Fibroblast of skin of right biceps (primary cell): ENCODE measurements around the gene B4GALT5.
"Not testable (repeated sequence)": the region's sequence is repeated elsewhere in the genome, so short reads cannot be mapped to it uniquely, and the experiment has no call there.

ENCODE experiments used
- DNase-seq: peaks from one replicate; pipeline ENCODE4 v3.0.0-alpha.2; 2013

B4GALT5 gene

DNA sequence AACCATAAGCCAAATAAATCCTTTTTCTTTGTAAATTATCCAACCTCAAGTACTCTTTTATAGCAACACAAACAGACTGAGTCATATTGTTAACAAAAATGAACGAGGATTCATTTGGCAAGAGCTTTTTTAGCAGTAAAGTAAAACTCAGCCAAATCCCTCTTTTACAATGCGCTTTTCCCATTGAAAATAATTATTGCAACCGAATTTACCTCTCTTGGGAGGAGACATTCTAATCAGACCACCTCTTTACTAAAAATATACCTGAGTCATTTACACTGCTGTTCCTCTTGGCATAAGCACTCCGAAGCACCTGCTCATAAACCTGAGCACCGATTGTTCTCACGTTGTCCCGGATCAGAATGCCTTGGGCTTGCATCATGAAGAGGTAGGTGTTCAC is 57.4 kb downstream of the B4GALT5 start:
- no peak for DNase-seq

DNA sequence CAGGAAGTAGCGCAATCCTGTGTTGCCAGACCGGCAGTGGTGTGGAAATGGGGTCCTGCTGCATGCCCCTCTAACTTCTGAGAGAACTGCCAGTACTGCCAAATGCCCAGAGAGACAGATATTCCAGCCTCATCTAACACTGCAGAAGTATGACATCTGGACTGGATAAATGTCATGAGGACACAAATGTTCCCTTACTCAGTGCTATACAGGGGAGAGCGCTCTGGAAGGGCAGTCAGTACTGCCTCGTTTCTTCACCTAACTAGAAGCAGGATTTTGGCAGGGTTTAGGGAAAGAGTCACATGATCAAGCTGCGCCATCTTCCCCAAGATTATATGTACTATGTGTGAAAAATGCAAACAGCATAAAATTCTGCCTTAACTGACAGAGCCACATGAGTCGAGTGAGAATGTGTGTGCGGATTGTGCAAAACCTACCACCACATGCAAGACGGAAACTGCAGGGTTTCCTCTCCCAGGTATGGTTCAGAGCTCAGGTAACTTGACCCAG is 59.7 kb downstream of the B4GALT5 start:
- DNase-seq: no peak

DNA sequence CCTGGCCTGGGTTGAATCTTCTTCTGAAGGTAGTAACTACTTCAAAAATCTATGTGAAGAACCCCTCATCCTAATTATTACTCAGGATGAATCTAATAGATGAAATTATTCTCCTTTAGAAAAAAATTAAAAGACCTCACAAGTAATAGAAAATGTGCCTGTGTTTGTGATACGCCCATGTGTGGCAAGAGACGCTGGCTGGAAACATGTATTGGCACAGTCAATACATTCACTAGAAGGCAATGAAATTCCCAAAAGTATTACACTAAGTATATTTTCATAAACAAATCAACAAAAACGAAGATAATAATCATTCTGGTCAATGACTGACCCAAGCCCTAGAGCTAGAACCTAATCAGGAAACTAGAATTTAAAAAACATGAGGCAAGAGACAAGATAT is 64.0 kb downstream of the B4GALT5 start:
- DNase-seq: no peak

DNA sequence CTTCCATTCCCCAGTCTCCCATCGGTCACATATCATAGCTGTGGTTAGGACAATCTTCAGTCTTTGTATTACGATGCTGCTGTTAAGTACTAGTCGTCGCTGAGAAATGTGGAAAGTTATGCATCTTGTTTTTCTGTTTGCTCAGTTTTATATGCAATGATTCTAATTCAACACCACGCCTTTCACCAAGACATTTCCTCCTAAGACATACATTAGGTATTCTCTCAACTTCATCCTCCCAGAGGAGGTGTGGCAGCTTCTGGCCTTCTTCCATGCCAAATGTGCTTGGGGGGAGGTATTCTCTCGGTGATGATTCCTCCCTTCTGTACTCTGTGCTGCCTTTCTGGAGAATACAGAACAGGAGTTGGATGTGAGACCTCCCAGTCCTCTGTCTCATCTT is 66.1 kb downstream of the B4GALT5 start:
- peak; percentile 78 for DNase-seq

DNA sequence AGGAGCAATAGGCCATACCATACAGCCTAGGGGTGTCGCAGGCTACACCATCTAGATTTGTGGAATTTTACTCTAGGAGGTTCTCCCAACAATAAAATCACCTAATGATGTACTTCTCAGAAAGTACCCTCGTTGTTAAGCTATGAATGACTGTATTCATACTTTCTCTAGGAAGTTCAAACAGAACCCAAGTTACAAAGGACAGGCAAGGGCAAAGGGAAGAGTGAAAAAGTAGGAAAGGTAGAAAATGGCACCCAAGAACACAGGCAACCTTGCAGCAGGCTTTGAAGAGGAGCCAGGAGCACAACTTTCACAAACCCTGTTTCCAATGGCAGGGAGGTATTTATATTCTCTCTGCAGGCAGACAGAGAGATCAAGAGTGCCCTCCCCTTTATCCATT is 67.2 kb downstream of the B4GALT5 start:
- no peak for DNase-seq

DNA sequence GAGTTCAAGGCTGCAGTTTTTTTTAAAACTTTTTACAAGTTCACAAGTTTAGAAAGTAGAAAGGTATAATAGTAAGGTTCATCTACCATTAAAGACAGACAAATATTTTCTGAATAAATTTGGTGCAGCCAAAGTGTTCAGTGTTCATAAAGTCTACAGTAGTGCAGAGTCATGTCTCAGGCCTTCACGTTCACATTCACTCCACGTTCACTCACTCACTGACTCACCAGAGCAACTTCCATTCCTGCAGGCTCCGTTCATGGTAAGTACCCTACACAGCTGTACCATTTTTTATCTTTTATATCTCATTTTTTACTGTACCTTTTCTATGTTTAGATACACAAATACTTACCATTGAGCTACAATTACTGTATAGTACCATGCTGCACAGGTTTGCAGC is 67.6 kb downstream of the B4GALT5 start:
- DNase-seq: peak; percentile 77

DNA sequence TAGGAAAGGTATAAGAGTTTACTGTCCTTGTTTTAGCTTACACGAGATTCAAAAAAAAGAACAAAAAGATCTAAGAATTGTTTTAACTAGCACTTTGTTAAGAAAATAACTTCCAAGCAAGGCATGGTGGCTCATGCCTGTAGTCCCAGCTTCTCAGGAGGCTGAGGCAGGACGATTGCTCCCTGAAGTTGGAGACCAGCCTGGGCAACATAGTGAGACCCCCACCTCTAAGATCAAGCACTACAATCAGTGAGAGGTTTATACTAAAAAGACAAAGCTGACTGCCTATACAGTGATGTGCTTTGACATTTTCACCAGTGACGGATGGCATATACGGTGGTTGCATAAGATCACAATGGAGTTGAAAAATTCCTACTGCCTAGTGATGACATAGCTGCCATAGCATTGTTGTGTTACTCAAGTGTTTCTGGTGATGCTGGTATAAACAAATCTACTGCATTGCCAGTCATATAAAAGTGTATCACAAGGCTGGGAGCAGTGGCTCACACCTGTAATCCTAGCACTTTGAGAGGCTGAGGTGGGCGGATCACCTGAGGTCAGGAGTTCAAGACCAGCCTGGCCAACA is 68.6 kb downstream of the B4GALT5 start:
- no peak for DNase-seq

DNA sequence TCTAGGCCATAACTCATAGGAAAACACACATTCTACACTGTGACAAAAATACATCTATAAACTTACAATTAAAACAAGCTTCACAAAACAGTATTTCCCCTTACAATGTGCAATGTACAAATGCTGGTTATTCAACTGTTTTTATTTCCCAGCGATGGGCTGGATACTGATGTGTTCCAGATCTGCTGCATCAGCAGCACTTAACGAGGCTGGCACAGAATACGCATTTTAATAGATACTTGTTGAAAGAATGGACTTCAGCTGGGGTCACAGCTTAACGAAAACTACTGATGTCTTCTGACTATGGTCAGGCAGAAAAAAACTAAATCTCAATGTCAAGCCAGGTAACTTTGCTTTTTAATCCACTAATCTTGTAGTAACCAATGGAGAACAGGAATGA is 70.9 kb downstream of the B4GALT5 start:
- no peak for DNase-seq

DNA sequence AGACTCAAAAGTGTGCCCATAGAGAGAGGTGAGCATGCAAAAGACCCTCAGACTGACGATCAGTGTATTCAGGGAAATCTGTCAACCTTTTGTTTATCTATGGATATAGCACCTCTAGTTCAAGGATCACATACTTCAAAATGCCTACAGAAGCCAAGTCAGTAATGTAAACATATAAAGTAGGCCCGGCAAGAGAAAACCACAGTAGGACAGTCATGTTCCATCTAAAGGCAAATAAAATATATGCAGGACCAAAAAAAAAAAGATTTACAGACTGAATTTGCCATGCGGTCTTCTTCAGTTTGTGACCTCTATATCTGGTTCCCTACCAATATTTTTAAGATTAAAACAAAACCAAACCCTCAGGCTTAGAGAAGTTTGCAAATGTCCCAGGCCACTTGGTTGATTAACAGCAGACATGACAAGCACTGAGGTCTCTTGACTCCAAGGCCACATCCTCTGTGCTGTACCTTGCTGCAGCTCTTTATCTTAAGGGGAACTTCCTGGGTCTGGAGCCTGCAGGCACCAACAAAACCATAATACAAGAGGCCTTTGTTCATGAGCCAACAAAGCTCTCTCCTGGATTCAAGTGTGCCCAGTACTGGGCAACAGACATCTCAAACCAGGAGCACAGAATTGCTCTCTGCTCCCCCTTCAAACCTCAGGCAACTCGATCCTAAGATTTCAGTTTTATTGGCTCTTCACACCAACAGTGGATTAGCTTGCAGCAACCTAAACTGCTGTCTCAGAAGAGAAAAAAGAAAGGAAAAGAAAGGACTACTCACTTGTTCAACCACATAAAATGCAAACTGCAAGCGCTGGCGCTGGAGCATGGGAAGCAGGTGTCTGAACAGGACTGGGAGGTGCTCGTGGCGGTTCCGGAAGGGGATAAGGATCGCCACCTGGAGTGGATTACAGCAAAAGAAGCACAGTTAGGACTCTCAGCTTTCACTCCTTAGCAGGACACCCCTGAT is 71.7 kb downstream of the B4GALT5 start:
- DNase-seq: no peak

DNA sequence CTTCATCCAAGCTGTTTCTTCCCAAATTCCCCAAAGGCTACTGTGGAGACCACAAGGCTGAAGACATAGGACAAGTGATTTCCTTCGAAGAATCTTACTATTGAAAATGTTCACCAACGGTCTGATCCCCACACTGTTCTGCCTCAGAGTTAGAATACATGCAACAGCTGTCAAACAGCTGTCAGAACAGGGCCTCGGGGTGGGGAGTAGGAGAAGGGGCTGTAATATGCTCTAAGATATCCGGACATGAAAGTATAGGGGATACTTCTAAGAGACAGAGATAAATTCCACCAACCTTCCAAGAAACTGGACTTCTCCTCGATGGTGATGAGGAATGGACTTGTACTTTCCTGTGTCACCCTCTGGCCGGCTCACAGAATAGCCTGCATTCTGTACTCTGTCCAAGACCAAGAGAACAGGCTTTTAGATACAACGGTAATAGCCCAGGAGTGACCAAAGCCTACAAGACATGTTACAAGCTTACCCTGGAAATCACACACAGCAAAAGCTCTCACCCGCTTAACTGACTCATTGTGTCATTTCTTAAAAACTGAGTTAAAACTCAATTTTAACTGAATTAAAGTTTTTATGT is 76.5 kb downstream of the B4GALT5 start:
- DNase-seq: no peak

DNA sequence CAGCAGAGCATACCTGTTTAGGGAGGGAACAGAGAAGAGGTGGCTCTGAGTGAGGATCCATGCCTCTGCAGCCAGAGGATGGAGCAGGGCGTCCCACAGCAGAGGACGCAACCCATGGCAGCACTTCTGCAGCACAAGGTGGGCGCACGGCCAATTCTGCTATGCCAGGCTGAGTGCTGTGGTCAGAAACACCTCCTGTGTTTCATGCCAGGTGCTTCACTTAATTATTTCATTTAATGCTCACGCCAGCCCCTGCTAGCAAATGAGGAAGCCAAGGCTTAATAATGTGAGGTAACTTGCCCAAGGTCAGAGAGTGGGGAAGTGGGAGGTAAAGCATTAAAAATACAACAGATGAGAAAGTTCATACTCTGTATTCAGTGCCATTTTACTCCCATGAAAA is 77.2 kb downstream of the B4GALT5 start:
- no peak for DNase-seq

DNA sequence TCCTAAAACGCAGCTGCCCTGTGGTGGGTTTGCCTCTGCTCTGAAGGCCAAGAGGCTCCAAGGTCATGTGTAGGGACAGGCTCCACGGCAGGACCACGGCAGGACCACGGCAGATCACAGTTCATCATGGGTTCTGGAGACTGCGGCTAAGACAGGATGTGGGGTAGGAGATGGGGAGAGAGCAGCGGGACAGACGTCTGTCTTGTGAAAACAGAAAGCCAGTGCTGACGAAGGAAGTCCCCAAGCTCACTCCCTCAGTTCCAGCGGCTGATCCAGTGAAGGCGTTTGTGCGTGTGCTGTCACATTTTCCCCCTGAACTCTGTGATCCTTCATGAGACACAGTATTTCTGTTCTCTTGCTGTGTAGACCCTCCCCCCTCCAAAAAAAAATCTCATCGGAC is 77.8 kb downstream of the B4GALT5 start:
- no peak for DNase-seq

DNA sequence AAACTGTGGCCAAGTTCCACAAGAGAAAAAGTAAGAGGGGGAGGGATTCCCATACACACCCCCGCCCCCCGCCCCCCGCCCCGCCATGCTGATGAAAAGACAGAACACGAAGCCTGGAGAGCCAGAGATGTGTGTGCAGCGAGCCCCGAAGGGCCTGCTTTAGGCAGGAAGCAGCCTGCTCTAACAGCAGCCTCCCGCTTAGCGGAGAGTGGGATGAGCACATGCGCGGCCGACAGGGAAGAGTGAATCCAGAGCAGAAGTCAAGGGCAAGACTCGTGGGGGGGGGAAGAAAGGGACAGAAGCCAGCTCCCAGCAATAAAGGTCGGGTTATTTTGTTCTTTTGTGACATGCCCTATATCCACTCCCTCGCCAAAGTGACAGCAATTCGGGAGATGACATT is 78.5 kb downstream of the B4GALT5 start:
- DNase-seq: peak; percentile 28

DNA sequence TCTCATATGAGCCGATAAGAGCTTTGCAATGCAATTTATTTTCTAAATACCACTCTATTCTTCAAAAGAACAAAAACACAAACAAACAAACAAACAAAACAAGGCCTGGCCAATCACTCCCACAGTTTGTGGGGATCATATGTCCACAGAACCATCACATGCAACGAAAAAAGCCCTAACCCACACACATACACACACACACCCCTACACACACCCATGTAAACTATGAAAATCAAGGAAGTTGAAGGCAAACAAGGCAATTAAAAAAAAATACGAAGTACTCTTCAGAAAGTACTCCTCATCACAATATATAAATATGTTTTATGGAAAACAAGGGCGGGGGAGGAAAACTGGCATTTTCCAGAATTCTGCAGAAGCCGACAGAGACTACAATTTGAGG is 79.6 kb downstream of the B4GALT5 start:
- no peak for DNase-seq

DNA sequence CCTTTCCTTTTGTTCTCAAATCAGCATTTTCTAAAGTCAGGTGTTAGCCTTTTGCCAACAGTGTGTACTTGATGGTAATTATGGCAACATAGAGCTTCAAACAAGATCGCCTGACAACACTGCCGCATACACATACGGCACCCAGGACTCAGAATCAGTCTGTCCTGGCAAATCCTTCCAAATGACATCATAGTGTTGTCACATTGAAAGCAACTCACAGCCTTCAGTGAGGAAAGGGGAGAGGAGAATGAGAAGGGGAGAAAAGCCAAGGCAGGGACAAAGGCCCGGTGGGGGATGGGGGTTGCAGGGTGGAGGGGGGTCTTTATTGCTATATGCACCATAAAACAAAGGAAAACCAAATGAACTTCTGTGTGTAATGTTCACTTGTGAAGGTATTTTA is 80.0 kb downstream of the B4GALT5 start:
- no peak for DNase-seq

DNA sequence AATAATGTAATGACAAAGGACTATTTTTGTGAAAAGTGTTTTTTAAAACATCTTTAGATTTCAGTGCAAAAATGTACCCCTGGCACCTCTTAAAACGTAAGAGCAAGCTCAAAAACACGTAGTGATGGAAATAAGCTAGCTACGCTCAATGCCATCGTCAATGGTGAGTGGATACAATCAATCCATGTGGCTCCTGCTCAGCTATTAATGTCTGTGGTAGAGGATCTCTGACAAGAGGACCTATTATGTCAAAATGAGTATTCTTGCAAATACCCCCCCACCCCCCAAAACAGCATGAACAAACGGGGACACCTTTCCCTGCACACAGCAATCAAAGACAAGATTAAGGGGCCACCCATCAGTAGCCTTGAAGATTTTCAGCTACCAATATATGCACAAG is 80.7 kb downstream of the B4GALT5 start:
- DNase-seq: no peak

DNA sequence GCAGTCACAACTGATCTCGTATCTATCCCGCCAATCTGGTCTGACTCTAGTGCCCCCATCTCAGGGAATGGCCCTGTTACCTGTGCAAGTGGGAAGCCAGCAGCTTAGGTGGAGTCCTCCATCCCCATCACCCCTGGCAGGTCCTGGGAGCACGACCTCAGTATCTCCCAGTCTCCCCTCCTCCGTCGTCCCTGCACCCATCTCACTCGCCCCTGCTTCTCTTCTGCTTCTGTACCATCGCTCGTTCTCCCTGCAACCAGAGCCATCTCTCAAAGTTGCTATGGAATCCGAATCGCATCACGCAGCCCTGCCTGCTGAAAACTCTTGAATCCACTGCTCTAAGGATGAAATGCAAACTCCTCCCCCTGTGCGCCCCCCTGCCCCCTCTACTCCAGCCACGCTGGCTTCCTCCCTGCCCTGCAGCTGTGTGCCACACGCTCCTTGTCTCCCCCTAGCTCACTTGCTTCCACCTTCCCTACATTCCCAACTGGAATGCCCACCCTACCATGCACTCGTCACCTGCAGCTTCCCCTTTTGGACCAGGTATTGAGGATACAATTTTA is 81.7 kb downstream of the B4GALT5 start:
- DNase-seq: no peak

DNA sequence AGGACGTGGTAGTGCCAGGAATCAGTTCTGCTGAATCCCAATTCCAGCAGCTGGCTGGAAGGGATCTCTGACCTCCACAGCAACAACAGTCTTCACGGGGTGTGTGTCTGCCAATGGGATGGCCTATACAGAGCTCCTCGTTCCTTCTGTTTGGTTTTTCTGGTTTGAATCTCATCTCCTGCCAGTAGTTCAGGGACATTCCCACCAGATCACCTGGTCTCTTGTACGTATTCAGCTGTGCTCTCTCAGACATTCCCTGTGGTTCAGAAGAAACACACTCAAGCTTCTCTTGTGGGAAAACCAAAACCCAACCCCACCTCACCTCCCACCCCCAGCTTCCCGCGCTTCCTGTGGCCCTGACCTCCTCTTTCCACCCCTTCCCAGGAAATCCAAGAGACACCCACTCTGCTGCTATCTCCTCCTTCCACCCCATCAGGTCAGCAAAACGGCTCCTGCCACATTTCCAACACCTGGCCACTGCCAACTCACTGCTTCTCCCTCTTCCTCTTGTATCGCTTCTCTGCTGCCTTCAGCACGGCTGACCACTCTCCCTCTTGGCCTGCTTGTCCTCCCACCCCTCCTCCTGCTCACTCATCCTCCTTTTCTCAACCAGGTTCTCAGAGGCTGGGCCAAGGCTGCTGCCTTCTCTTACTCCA is 82.5 kb downstream of the B4GALT5 start:
- DNase-seq: no peak

DNA sequence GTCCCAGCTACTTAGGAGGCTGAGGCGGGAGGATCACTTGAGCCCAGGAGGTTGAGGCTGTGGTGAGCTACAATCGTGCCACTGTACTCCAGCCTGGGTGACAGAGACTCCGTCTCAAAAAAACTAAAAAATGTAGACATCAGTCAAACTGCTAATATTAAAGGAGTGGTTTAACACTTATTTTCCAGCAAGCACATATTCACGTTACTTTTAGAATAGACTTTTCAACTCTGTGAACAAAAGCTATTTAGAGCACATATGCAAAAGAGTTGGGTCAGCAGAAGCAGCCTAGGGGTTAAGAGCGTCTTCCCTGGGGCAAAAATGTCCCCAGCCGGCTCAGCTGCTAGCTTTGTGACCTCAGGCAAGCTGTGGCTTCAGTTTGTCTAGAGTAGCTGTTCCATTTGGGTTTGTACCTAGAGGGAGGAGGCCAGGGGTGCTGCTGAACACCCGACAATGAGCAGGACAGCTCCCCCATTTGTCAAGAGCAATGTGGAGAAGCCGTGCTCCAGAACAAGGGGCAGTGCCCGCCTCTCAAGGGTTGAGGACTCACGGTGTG is 83.2 kb downstream of the B4GALT5 start:
- no peak for DNase-seq

DNA sequence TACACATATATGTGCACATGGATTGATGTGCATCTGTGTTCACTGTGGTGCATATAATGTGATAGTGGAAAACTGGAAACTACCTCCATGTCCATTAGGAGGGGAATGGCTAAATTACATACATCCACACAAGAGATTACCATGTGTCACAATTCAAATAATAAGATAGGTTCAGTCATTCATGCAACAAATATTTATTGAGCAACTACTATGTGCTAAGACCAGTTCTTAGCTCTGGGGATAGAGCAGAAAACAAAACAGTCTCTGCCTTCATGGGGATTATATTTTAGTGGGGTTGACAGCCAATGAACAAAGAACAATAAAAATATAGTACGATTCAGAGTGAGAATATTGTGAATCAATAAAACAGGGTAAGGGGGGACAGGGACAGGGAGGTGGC is 84.1 kb downstream of the B4GALT5 start:
- DNase-seq: no peak

DNA sequence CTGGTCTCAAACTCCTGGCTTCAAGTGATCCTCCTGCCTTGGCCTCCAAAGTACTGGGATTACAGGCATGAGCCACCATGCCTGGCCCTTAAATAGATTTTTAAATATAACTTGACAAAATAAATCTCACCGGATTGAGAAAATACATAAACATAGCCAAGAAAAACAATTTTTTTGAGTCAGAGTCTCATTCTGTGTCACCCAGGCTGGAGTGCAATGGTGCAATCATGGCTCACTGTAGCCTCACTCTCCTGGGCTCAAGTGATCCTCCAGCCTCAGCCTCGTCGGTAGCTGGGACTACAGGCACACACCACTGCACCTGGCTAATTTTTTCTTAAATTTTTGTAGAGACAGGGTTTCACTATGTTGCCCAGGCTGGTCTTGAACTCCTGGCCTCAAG is 85.4 kb downstream of the B4GALT5 start:
- peak; percentile 20 for DNase-seq

DNA sequence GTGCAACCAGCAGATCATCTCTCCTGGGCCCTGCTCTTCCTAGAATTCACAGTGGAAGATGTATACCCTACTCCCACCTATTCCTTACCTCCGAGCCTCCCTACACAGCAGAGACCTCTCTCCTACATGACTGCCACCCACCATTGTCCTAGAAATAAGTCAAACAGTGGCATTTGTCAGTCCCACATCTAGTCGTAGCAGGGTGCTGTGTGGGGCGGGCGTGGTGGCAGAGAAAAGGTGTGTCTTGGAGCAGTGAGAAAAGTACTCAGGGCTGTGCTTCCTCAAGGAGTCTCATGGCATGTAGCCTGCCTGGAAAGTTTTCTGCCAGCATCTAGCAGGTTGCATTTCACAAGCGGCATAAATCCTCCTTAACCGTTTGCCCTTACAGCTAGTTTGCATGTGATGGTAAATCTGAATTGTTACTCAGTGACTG is 86.3 kb downstream of the B4GALT5 start:
- DNase-seq: no peak

DNA sequence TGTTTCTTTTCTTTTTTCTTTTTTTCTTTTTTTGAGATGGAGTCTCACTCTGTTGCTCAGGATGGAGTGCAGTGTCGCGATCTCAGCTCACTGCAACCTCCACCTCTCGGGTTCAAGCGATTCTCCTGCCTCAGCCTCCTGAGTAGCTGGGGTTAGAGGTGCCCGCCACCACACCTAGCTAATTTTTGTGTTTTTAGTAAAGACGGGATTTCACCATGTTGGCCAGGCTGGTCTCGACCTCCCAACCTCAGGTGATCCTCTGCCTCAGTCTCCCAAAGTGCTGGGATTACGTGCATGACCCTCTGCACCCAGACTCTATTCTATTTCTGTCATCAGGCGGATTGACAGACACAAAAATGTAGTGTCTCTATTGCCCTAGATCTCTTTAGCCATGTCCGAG is 88.7 kb downstream of the B4GALT5 start:
- not testable (repeated sequence) for DNase-seq
